Sigmoid colon (tissue), 4 donors: ENCODE results near the gene IRS2.

Experiments used
- POLR2AphosphoS5 ChIP-seq, 4 donors: sonication (generic); formaldehyde crosslinking; IDR thresholded peaks; one replicate each; pipeline ENCODE4 v1.6.1; 2017; ENCODE audit warnings: antibody characterized with exemption in 4 of 4
- TF ChIP-seq, protein P1 (sequence below), 4 experiments: fragments of 450-650 bp in 3 of 4; fragments of 200-600 bp in 1 of 4; IDR thresholded peaks; one replicate each; pipeline ENCODE4 v1.5.1; 2016 to 2019; ENCODE audit warnings: antibody characterized with exemption in 4 of 4, mild to moderate bottlenecking in 3 of 4, moderate library complexity in 2 of 4

DNA sequence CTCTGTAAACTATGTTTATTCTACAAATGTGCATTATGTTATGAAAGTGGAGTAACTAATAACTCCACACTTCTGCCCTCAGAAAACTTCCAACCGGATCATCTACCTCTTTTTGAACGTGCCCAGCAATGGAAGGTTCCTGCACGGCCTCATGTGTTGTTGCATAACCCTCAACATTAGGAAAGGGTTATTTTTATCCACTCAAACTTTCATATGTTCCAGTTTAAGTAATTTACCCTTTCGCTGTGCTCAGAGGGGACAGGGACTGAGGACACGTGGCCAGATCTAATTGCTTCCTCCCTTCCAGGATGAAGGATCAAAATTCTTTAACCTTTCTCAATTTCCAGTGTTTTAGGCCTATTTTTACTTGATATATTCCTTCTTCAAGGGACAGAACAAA is 29.6 kb downstream of the IRS2 start:
- TF ChIP-seq POLR2AphosphoS5 (IDR thresholded peaks at IDR 0.05): no peak
- TF ChIP-seq, protein P1, sequence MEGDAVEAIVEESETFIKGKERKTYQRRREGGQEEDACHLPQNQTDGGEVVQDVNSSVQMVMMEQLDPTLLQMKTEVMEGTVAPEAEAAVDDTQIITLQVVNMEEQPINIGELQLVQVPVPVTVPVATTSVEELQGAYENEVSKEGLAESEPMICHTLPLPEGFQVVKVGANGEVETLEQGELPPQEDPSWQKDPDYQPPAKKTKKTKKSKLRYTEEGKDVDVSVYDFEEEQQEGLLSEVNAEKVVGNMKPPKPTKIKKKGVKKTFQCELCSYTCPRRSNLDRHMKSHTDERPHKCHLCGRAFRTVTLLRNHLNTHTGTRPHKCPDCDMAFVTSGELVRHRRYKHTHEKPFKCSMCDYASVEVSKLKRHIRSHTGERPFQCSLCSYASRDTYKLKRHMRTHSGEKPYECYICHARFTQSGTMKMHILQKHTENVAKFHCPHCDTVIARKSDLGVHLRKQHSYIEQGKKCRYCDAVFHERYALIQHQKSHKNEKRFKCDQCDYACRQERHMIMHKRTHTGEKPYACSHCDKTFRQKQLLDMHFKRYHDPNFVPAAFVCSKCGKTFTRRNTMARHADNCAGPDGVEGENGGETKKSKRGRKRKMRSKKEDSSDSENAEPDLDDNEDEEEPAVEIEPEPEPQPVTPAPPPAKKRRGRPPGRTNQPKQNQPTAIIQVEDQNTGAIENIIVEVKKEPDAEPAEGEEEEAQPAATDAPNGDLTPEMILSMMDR (IDR thresholded peaks at IDR 0.05): no peak
